ENCODE data around the gene CHCHD6. TPM values are rescaled to one million over a fixed set of nuclear protein-coding genes. Genes with fewer than 3 reads are reported as not detected.

CHCHD6 gene
- total and polyA plus RNA-seq, 2 donors from 2014 or later = 10.7 to 35.2 TPM

GRCh38 chr3:126665221-126665936 lies 38.7 kb upstream of the CHCHD6 start:
- Histone ChIP-seq H3K4me1 (ENCODE audit: control insufficient read depth in 2 of 3, insufficient read depth in 2 of 3, low read depth in 1 of 3, low read length in 3 of 3) (no peaks in the 10 kb centered on the region), H3K9ac (ENCODE audit: low read length in 3 of 3) (no peak overlapping the region), H3K27me3 (ENCODE audit: control insufficient read depth, insufficient read depth, low read length) (no peaks in the 10 kb centered on the region), H3K9me3 (ENCODE audit: control insufficient read depth in 2 of 3, insufficient read depth in 1 of 3, low read length in 3 of 3) (no peaks in the 10 kb centered on the region), H3K4me3 (ENCODE audit: low read length in 3 of 3) (no peak overlapping the region), H3K27ac (ENCODE audit: low read depth in 2 of 2, low read length in 2 of 2) (no peak overlapping the region), H3K36me3 (ENCODE audit: control insufficient read depth in 2 of 3, insufficient read depth in 3 of 3, low read length in 3 of 3) (no peaks in the 10 kb centered on the region)
- intact Hi-C loops (cut with DNase I) = no loop called here
- TF ChIP-seq CTCF (IDR thresholded peaks at IDR 0.05; ENCODE audit: borderline replicate concordance, extremely low read depth, insufficient read depth) = no peak
- DNase-seq (no peak), FAIRE-seq (no peak)

- no peak for TF ChIP-seq CTCF (IDR thresholded peaks at IDR 0.05; ENCODE audit: borderline replicate concordance, extremely low read depth, insufficient read depth)
- intact Hi-C loops (cut with DNase I) = no loop called here
- no peaks in the 10 kb centered on the region for H3K27me3 ChIP-seq (ENCODE audit: control insufficient read depth, insufficient read depth, low read length)
- no peak overlapping the region for H3K27ac ChIP-seq (ENCODE audit: low read depth in 2 of 2, low read length in 2 of 2)
- H3K4me3 ChIP-seq (ENCODE audit: low read length in 3 of 3) = no peak overlapping the region
- H3K9me3 ChIP-seq (ENCODE audit: control insufficient read depth in 2 of 3, insufficient read depth in 1 of 3, low read length in 3 of 3) = no peaks in the 10 kb centered on the region
- FAIRE-seq (no peak), DNase-seq (no peak)
- no peak overlapping the region for H3K9ac ChIP-seq (ENCODE audit: low read length in 3 of 3)
- H3K36me3 ChIP-seq (ENCODE audit: control insufficient read depth in 2 of 3, insufficient read depth in 3 of 3, low read length in 3 of 3) = no peaks in the 10 kb centered on the region
- H3K4me1 ChIP-seq (ENCODE audit: control insufficient read depth in 2 of 3, insufficient read depth in 2 of 3, low read depth in 1 of 3, low read length in 3 of 3) = no peaks in the 10 kb centered on the region
These were observed 37.9 kb upstream of the CHCHD6 start for GRCh38 chr3:126665959-126666657.

DNA sequence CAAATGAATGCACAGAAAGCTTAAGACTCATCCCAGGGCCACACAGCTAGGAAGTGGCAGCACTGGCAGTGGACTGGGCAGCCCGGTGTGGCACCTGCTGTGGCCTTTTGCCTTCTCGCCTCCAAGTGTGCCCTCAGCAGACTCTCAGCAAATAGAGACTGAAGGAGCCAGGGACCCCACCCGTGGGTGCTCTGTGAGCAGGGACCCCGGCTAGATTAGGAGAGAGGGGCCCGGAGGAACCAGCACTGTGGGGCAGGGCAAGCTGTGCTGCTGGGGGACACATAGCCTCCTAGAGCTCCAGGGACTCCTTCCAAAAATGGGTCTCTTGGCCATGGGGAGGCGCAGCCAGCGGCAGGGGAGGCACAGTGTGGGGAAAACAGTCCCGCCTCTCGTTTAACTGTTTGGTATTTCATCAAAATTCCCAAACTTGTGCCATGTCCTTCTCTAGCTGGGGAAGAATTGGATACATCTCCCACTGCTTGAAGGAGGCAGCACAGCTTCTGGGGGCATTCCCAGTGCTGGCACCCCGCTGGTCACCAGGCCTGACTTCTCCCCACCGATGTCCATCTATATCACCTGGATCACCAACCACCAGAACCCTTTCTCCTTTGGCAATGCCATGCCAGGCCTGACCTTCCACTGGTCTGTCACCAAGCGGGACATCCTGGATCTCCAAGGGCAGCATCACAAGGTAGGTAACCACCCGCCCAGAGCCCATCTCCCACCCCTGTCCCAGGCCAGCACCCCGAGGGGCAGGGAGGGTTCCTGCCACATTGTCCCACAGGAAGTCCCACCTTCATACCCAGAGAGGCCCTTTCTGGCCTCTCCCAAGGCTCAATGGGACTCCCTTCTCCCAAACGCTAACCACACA lies 37.1 kb upstream of the CHCHD6 start:
- intact Hi-C loops (cut with DNase I) = no loop called here
- Histone ChIP-seq H3K27ac (ENCODE audit: low read depth in 2 of 2, low read length in 2 of 2) (no peak overlapping the region), H3K36me3 (ENCODE audit: control insufficient read depth in 2 of 3, insufficient read depth in 3 of 3, low read length in 3 of 3) (no peaks in the 10 kb centered on the region), H3K9ac (ENCODE audit: low read length in 3 of 3) (no peak overlapping the region), H3K4me3 (ENCODE audit: low read length in 3 of 3) (no peak overlapping the region), H3K4me1 (ENCODE audit: control insufficient read depth in 2 of 3, insufficient read depth in 2 of 3, low read depth in 1 of 3, low read length in 3 of 3) (no peaks in the 10 kb centered on the region), H3K27me3 (ENCODE audit: control insufficient read depth, insufficient read depth, low read length) (no peaks in the 10 kb centered on the region), H3K9me3 (ENCODE audit: control insufficient read depth in 2 of 3, insufficient read depth in 1 of 3, low read length in 3 of 3) (no peaks in the 10 kb centered on the region)
- DNase-seq = no peak
- TF ChIP-seq CTCF (IDR thresholded peaks at IDR 0.05; ENCODE audit: borderline replicate concordance, extremely low read depth, insufficient read depth) = no peak
- FAIRE-seq = no peak

Data from kidney (tissue), 14 donors.